K562 (cell line): ENCODE results near the gene SOX18. TPM values are rescaled to one million over a fixed set of nuclear protein-coding genes. Genes with fewer than 3 reads are reported as not detected.

Source experiments
- FOXO4 ChIP-seq: fragments of 450-650 bp; formaldehyde crosslinking; IDR thresholded peaks from 2 replicates; pipeline ENCODE4 v1.4.0; 2020; ENCODE audit warnings: mild to moderate bottlenecking, moderate library complexity
- IRF1 ChIP-seq: sonication (generic); formaldehyde crosslinking; IDR thresholded peaks from 2 replicates; pipeline ENCODE4 v1.8.0; 2022; ENCODE audit warnings: missing genetic modification reagents, mild to moderate bottlenecking, borderline replicate concordance
- MCM7 ChIP-seq, 2 experiments: fragments of 450-650 bp; IDR thresholded peaks; 2 replicates each; pipeline ENCODE4 v1.6.1; 2016 to 2018
- PHB2 ChIP-seq: fragments of 450-650 bp; IDR thresholded peaks from 2 replicates; pipeline ENCODE4 v1.6.1; 2017; ENCODE audit warnings: low read depth
- SETDB1 ChIP-seq: IDR thresholded peaks from one replicate; pipeline ENCODE4 v1.6.1; 2012; ENCODE audit warnings: low read length, control low read depth, inconsistent platforms
- ZNF121 ChIP-seq: sonication (generic); formaldehyde crosslinking; conservative IDR thresholded peaks from 2 replicates; pipeline ENCODE4 v1.8.0; 2022; ENCODE audit warnings: missing genetic modification reagents
- ZNF518B ChIP-seq: fragments of 250-450 bp; sonication (Bioruptor Pico); IDR thresholded peaks from 2 replicates; pipeline ENCODE4 v1.5.0; 2021; ENCODE audit warnings: mild to moderate bottlenecking, moderate library complexity
- ZSCAN29 ChIP-seq: fragments of 450-650 bp; IDR thresholded peaks from 2 replicates; pipeline ENCODE4 v1.6.1; 2017
- polyA plus RNA-seq, 8 experiments: library from polyadenylated mRNA; depleted of rRNA in 4 of 8; stranded (reverse) in 5 of 8; unstranded in 3 of 8; fragments of >200 nt; fragmentation: Nextera tagmentation in 2 of 8; fragmentation: Illumina TruSeq in 1 of 8; extraction: Ambion mirVana in 2 of 8; extraction: Trizol in 1 of 8; gene quantifications; 2 replicates each; pipeline versions ENCODE4 v1.2.1 to v1.2.3, GENCODE V29; 2011 to 2014; ENCODE audit warnings: inconsistent platforms in 1 of 8, missing spikeins in 1 of 8
- total RNA-seq, 7 experiments: library from RNA; depleted of rRNA in 6 of 7; stranded (reverse); fragments of >200 nt in 6 of 7; fragmentation: Illumina TruSeq in 2 of 7; extraction: Trizol in 2 of 7; gene quantifications; 2 replicates each; pipeline versions ENCODE4 v1.2.1 to v1.2.3, GENCODE V29; 2011 to 2021; ENCODE audit warnings: low replicate concordance in 1 of 7
- TF ChIP-seq, protein P1 (sequence below): fragments of 200-600 bp; sonication (generic); IDR thresholded peaks from one replicate; pipeline ENCODE4 v1.6.1; 2012; ENCODE audit warnings: mild to moderate bottlenecking, low read depth, low read length, inconsistent platforms

The SOX18 gene
- total and polyA plus RNA-seq, 9 of the 15 experiments (the other 6 are each of a cell fraction or from before 2014, with no cell fraction given), result 0.15 to 19.8 (median 0.33) TPM

GRCh38 chr20:64062596-64063388 lies 13.4 kb upstream of the SOX18 start, which contains the start of gene TCEA2 (continued):
- no peak for TF ChIP-seq IRF1
- no peak for TF ChIP-seq PHB2
- TF ChIP-seq MCM7 (IDR thresholded peaks at IDR 0.05), result no peak
- TF ChIP-seq, protein P1, sequence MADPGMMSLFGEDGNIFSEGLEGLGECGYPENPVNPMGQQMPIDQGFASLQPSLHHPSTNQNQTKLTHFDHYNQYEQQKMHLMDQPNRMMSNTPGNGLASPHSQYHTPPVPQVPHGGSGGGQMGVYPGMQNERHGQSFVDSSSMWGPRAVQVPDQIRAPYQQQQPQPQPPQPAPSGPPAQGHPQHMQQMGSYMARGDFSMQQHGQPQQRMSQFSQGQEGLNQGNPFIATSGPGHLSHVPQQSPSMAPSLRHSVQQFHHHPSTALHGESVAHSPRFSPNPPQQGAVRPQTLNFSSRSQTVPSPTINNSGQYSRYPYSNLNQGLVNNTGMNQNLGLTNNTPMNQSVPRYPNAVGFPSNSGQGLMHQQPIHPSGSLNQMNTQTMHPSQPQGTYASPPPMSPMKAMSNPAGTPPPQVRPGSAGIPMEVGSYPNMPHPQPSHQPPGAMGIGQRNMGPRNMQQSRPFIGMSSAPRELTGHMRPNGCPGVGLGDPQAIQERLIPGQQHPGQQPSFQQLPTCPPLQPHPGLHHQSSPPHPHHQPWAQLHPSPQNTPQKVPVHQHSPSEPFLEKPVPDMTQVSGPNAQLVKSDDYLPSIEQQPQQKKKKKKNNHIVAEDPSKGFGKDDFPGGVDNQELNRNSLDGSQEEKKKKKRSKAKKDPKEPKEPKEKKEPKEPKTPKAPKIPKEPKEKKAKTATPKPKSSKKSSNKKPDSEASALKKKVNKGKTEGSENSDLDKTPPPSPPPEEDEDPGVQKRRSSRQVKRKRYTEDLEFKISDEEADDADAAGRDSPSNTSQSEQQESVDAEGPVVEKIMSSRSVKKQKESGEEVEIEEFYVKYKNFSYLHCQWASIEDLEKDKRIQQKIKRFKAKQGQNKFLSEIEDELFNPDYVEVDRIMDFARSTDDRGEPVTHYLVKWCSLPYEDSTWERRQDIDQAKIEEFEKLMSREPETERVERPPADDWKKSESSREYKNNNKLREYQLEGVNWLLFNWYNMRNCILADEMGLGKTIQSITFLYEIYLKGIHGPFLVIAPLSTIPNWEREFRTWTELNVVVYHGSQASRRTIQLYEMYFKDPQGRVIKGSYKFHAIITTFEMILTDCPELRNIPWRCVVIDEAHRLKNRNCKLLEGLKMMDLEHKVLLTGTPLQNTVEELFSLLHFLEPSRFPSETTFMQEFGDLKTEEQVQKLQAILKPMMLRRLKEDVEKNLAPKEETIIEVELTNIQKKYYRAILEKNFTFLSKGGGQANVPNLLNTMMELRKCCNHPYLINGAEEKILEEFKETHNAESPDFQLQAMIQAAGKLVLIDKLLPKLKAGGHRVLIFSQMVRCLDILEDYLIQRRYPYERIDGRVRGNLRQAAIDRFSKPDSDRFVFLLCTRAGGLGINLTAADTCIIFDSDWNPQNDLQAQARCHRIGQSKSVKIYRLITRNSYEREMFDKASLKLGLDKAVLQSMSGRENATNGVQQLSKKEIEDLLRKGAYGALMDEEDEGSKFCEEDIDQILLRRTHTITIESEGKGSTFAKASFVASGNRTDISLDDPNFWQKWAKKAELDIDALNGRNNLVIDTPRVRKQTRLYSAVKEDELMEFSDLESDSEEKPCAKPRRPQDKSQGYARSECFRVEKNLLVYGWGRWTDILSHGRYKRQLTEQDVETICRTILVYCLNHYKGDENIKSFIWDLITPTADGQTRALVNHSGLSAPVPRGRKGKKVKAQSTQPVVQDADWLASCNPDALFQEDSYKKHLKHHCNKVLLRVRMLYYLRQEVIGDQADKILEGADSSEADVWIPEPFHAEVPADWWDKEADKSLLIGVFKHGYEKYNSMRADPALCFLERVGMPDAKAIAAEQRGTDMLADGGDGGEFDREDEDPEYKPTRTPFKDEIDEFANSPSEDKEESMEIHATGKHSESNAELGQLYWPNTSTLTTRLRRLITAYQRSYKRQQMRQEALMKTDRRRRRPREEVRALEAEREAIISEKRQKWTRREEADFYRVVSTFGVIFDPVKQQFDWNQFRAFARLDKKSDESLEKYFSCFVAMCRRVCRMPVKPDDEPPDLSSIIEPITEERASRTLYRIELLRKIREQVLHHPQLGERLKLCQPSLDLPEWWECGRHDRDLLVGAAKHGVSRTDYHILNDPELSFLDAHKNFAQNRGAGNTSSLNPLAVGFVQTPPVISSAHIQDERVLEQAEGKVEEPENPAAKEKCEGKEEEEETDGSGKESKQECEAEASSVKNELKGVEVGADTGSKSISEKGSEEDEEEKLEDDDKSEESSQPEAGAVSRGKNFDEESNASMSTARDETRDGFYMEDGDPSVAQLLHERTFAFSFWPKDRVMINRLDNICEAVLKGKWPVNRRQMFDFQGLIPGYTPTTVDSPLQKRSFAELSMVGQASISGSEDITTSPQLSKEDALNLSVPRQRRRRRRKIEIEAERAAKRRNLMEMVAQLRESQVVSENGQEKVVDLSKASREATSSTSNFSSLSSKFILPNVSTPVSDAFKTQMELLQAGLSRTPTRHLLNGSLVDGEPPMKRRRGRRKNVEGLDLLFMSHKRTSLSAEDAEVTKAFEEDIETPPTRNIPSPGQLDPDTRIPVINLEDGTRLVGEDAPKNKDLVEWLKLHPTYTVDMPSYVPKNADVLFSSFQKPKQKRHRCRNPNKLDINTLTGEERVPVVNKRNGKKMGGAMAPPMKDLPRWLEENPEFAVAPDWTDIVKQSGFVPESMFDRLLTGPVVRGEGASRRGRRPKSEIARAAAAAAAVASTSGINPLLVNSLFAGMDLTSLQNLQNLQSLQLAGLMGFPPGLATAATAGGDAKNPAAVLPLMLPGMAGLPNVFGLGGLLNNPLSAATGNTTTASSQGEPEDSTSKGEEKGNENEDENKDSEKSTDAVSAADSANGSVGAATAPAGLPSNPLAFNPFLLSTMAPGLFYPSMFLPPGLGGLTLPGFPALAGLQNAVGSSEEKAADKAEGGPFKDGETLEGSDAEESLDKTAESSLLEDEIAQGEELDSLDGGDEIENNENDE, result no peak
- no peak for TF ChIP-seq SETDB1
- TF ChIP-seq ZNF518B (CRISPR knock-in tag), result no peak
- TF ChIP-seq FOXO4 (CRISPR knock-in tag), result no peak
- no peak for TF ChIP-seq ZNF121 (CRISPR knock-in tag)
- TF ChIP-seq ZSCAN29, result no peak
